GM19324 (cell line): ENCODE data around the gene MUC2.
"Not testable (repeated sequence)": the region's sequence is repeated elsewhere in the genome, so short reads cannot be mapped to it uniquely, and the experiment has no call there.

ENCODE experiments used
- ATAC-seq: cut with Tn5 transposase; IDR thresholded peaks from one replicate; pipeline ENCODE4 v1.9.1; 2021; ENCODE audit warnings: mild to moderate bottlenecking, moderate library complexity; ENCODE audit not compliant: unreplicated experiment, low FRiP score

MUC2 gene

DNA sequence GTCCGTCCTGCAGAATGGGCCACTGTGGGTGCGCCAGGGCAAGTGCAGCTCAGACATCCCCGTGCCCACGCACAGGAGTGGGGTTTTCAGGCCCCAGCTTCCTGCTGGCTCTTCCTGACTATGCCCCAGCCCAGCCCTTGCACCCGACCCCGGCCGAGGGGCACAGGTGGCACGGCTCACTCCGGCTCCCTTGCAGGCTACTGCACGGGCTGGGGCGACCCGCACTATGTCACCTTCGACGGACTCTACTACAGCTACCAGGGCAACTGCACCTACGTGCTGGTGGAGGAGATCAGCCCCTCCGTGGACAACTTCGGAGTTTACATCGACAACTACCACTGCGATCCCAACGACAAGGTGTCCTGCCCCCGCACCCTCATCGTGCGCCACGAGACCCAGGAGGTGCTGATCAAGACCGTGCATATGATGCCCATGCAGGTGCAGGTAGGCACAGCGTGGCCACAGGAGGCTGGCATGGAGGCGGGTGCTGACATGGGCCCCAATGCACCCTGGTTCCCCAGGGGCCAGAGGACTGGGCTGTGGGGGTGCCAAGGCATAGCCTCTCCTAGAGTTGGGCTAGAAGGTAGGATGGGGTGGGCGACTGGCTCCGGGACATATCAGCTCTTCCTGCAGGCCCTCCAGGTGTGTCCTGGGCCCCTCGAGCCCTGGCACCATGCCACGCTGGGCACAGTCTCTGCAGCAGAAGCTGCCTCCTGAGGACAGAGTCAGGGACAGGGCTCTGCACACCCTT is 27.7 kb downstream of the MUC2 start:
- no peak for ATAC-seq

DNA sequence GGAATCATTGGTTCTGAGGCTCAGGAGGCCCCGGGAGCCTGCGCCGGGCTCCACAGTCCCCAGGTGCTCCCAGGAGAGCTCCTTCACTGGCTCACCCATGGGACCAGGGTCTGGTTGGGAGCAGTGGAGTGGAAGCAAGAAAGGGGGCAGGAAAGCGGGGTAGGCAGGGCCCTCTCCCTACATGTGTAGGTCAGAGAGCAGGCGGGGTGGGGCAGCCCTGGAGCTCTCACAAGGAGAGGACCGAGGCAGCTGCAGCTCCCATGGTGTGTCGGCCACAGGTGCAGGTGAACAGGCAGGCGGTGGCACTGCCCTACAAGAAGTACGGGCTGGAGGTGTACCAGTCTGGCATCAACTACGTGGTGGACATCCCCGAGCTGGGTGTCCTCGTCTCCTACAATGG is 28.3 kb downstream of the MUC2 start:
- no peak for ATAC-seq

DNA sequence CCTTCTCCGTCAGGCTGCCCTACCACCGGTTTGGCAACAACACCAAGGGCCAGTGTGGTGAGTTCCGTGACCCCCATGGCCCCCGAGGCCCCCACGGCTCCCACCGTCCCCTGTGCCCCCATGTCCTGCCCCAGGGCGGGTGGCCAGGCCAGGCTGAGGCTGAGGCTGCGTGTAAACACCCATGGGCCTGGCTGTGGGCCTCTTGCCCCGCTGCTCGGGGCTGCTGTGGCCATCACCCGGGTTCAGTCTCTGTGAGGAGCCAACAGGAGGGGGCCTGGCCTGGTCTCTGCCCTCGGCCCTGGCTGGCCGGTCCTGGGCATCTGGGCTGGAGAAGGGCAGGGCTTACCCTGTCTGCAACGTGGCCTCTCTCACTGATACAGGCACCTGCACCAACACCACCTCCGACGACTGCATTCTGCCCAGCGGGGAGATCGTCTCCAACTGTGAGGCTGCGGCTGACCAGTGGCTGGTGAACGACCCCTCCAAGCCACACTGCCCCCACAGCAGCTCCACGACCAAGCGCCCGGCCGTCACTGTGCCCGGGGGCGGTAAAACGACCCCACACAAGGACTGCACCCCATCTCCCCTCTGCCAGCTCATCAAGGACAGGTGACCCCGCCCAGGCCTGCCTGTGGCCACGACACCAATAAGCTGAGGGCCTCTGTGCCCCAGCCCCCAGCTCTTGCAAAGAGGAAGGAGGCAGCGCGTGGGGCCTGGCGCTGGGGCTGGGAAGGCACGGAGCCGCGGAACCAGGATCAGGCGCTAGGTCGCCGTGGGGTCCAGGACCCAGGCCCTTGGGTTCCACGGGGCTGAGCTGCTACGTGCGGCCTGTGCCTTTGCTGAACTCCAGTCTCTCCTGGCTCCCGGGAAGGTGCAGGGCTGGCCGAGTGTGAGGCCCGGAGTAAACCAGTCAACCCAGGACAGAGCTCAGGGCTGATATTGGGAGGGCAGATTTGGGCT is 29.0 kb downstream of the MUC2 start:
- no peak for ATAC-seq

DNA sequence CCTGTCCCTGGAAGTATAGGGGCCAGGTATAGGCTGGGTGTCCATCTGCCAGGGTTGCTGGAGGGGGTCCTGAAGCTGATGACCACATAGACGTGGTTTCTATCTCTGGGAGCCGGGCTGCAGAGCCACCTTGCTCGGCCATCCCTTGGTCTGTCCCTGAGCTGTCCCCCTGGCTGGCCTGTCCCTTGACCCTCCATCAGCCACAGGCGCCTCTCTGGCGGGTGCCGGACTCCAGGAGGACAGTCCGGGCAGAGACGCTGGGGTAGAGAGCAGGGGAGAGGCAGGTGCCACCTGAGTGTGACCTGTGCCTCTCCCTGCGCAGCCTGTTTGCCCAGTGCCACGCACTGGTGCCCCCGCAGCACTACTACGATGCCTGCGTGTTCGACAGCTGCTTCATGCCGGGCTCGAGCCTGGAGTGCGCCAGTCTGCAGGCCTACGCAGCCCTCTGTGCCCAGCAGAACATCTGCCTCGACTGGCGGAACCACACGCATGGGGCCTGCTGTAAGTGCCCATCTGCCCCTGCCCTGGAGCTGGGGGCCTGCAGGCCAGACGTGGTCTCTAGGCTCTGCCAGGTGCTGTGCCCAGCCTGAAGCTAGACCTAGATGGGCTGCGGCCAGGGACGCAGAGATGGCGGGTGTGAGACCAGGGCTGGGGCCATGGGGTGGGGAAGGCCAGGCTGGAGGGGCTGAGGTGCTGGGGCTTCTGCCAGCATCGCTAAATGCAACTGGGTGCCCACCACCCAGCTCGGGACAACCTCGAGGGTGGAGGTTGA is 29.9 kb downstream of the MUC2 start:
- ATAC-seq: no peak

DNA sequence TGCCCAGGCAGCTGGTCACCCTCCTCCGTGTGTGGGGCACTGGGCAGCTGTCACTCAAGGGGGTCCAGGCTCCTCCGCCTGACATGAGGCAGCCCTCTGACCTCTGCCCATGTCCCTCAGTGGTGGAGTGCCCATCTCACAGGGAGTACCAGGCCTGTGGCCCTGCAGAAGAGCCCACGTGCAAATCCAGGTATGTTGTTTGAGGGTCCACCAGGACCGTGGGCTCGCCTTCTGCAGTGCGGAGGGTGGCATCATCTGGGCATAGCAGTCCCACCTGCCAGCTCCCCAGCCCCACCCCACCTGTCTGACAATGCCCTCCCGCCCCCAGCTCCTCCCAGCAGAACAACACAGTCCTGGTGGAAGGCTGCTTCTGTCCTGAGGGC is 30.5 kb downstream of the MUC2 start:
- no peak for ATAC-seq

DNA sequence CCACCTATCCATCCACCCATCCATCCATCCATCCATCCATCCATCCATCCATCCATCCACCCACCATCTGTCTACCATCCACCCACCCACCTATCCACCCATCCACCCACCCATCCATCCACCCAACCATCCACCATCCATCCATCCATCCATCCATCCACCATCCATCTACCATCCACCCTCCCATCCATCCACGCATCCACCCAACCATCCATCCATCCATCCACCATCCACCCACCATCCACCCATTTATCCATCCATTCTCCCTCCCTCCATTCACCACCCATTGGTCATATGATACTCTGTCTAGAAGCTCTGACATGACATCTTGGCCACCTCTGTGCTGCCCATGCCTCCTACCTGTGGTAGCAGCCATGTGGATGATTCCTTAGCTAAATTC is 31.7 kb downstream of the MUC2 start:
- no peak for ATAC-seq

DNA sequence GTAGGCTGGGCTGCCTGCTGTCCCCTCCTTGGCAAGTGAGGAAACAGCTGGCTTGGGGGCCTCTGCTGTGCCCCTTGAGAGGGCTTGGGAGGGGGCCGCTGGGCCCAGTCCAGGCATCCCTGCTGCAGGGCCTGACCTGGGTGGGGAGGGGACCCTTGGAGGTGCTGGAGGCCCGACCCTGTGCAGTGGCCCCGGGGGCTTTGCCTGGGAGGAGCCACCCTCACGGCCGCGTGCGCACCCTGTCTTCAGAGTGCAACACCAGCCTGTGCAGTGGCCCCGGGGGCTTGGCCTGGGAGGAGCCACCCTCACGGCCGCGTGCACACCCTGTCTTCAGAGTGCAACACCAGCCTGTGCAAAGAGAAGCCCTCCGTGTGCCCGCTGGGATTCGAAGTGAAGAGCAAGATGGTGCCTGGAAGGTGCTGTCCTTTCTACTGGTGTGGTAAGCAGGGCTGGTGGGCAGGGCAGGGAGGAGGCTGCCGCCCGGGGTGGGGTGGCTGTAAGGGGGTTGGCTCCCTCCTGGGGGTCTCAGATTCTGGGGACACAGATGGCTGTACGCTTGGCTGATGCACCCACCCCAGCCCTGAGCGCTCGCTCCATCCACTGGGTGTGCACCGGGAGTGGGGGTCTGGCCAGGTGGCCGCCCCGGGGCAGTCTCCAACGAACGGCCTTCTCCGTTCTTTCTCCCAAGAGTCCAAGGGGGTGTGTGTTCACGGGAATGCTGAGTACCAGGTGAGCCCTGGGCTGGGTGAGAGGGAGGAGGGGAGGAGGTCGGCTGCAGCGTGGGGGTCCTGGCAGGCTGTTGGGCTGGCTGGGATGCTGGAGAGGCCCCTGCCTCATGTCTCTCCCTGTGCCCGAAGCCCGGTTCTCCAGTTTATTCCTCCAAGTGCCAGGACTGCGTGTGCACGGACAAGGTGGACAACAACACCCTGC is 32.9 kb downstream of the MUC2 start:
- no peak for ATAC-seq

DNA sequence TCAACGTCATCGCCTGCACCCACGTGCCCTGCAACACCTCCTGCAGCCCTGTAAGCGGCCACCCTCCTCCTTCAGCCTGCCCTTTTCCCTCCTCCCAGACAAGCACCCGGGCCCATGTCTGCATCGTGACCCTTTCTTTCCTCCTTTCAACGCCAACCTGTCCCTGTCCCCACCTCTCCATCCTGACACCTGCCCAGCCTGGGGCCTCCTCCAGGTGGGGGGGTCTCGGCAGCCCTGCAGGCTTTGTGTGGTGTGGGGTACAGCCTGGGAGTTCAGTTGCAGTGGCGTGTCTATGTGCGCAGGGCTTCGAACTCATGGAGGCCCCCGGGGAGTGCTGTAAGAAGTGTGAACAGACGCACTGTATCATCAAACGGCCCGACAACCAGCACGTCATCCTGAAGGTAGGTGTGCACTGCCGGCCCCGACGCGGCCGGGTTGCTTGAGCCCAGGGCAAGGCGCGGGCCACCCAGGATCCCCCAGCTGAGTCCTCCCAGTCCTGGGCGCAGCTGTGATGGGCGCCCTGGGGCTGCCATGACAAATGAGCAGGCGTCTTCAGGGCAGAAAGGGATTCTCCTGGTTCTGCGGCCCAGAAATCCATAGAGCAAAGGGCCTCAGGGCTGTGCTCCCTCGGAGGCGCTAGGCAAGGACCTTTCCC is 33.7 kb downstream of the MUC2 start:
- ATAC-seq: no peak

DNA sequence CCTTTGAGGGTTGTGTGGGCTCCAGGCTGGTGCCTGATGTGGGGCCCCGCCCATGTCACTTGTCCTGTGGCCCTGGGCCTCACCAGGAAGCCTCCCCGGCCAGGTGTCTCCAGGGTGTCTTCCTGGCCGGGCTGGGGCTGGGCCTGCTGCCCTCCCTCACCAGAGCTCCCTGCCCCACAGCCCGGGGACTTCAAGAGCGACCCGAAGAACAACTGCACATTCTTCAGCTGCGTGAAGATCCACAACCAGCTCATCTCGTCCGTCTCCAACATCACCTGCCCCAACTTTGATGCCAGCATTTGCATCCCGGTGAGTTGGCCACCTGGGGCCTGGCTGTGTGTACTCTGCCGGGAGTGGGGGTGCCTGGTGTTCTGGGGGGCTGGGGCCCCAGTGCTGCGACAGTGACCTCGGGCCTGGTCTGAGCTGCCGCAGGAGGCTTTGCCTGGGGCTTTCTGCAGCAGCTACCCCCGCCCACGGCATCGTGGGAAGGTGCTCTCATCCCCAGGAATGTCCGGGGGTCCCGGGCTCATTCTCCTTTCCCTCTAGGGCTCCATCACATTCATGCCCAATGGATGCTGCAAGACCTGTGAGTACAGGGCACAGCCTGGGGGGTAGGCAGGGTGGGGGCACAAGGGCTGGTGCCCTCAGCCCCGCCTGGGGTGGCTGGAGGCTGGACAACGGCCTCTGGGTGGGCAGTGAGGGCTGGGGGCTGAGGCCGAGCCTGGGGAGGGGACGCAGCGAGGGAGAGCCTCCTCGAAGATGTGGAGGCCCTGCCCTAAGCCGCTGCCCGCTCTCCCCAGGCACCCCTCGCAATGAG is 34.6 kb downstream of the MUC2 start:
- no peak for ATAC-seq

DNA sequence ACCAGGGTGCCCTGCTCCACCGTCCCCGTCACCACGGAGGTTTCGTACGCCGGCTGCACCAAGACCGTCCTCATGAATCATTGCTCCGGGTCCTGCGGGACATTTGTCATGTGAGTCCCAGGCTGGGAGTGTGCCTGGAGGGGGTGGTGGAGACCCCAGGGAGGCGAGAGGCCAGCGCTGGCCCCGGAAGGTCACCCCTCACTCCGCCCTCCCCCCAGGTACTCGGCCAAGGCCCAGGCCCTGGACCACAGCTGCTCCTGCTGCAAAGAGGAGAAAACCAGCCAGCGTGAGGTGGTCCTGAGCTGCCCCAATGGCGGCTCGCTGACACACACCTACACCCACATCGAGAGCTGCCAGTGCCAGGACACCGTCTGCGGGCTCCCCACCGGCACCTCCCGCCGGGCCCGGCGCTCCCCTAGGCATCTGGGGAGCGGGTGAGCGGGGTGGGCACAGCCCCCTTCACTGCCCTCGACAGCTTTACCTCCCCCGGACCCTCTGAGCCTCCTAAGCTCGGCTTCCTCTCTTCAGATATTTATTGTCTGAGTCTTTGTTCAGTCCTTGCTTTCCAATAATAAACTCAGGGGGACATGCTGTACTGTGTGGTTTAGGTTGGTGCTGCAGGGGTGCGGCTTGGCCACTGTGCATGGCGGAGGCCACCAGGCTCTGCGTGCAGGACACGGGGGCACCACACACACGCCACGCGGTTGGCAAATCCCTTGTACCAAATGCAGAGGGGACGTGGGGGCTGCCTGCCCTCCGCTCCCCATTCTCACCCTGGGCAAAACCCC is 35.4 kb downstream of the MUC2 start:
- ATAC-seq: no peak

DNA sequence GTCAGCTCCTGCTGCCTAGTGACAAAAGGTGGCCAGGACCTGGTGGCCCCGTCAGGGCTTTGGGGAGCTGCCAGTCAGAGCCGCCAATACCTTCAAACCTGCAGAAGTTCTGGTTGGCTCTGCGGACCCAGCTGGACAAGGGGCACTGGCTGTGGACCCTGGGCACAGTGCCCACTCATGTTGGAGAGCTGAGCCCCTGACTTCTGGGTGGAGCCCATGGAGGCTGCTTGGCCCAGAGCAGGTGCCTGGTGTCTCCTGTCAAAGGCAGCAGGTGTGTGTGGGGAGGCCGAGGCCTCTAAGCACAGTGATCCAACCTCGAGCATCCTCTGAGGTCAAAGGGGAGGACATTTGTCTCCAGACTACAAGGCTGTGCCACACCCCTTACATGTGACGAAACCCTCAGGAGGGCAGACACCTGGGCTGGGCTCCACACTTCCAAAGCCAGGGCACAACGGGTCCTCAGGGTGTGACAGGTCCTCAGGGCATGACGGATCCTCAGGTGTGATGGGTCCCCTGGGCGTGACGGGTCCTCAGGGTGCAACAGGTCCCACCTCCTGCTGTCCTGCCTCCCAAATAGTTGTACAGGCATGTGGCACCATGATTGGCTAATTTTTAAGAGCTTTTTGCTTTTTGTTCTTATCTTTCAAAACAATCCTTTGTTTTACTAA is 37.0 kb downstream of the MUC2 start:
- ATAC-seq: no peak

DNA sequence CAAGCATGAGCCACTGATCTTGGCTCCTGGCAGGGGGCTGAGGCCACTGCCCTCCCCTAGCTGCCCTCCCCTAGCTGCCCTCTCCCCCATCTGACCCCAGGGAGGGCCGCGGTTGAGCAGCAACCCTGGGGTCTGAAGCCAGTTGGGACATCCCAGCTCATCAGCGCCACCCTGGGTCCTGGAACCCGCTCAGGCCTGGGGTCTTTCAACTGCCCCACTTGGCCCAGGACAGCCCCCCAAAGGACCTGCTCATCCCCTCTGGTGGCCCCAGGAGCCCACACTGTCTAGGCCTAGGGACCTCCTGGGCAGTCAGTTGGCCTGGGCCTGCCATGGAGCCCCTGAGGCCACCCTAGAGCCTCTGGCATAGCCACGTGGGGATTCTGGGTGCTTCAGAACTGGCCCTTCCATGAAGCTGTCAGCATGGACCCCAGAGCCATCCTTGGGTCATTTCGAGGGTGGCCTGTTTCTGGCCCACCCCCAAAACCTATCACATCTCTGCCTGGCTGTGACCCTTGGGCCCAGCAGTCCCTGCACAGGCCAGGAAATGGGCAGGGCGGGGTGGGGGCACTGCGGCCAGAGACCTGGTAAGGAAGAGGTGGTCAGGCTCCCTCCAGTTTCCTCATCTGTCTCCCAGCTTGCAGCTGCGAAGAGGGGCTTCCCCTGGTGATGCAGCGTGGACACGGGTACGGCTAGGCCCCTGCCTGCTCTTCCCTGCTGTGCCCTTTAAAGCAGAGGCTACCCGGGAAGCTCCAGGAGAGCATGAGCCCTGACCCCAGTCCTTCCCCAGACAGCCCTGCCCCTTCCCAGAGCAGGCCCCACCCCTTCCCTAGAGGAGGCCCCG is 37.9 kb downstream of the MUC2 start:
- ATAC-seq: no peak

DNA sequence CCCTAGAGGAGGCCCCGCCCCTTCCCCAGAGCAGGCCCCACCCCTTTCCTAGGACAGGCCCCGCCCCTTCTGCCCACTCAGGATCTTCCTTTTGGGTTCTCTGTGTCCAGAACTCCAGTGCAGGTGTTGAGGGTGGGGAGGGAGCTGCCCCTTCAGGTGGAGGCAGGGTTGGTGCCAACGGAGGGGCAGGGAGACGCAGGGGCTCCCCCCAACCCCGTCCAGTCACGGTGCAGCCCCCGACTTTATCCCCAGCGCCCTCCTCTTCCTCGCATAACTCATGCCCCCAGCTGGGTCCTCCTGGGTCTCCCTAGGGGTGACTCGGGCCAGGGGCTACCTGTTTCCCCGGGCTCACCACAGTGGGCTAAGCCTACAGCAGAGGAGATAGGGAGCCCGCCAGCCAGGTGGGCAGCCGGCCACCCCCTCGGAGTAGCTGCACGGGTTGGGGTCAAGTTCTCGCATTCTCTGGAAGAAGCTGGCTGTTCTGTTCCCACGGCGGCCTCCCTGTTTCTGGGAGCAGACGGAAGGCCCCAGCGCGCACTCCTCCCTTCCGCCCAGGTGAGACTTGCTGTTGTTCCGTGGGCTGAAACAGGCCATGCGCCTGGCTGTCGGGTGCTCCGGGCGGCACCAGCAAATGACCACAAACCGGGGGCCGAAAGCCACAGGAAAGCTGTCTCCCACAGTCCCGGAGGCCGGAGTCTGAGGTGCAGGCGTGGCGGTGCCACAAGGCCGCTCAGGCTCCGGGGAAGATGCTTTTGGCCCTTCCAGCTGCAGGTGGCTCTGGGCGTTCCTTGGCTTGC is 38.9 kb downstream of the MUC2 start:
- ATAC-seq: no peak

DNA sequence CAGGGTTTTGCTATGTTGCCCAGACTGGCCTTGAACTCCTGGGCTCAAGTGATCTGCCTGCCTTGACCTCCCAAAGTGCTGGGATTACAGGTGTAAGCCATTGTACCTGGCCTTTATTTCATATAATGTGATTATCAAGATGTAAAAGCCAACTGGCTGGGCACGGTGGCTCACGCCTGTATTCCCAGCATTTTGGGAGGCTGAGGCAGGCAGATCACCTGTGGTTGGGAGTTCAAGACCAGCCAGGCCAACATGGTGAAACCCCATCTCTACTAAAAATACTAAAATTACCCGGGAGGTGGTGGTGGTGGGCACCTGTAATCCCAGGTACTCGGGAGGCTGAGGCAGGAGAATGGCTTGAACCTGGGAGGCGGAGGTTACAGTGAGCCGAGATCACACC is 40.6 kb downstream of the MUC2 start:
- not testable (repeated sequence) for ATAC-seq

DNA sequence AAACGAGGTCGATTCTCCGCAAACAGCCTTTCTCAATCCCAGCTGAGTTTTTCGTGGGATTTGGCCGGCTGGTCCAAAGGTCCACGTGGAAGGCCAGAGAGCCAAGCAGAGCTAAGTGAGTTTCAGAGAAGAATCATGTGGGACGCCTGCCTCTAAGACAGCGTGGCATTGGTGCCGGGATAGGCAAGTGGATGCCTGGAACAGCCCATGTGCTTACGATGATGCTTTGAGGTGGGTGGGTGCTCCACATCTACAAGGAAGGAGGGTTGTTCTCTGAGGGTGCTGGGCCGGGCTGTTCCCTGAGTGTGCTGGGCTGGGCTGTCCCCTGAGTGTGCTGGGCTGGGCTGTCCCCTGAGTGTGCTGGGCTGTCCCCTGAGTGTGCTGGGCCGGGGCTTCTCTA is 41.4 kb downstream of the MUC2 start:
- no peak for ATAC-seq
